Adrenal gland (tissue), 5 donors: ENCODE data around the gene EDNRA.

Experiments used
- CTCF ChIP-seq, 6 experiments: fragments of 450-650 bp in 4 of 6; fragments of 200-600 bp in 2 of 6; sonication (generic) in 1 of 6; IDR thresholded peaks; 1 replicate in 5 of 6; 2 replicates in 1 of 6; pipeline versions ENCODE4 v1.5.1 to v1.8.0; 2016 to 2021; ENCODE audit warnings: antibody characterized with exemption in 6 of 6, mild to moderate bottlenecking in 2 of 6, moderate library complexity in 1 of 6
- POLR2A ChIP-seq, 2 donors: fragments of 450-650 bp; IDR thresholded peaks; one replicate each; pipeline ENCODE4 v1.6.1; 2017; ENCODE audit warnings: antibody characterized with exemption in 2 of 2, mild to moderate bottlenecking in 2 of 2, moderate library complexity in 1 of 2
- donor health status: DM: no; HTN: no; CAD: no.

GRCh38 chr4:147477439-147477838, 3.5 kb upstream of the EDNRA start:
- TF ChIP-seq POLR2A (IDR thresholded peaks at IDR 0.05) (no peak), CTCF (IDR thresholded peaks at IDR 0.05) (no peak)
